ENCODE results near the gene BRD3. TPM values are rescaled to one million over a fixed set of nuclear protein-coding genes. Genes with fewer than 3 reads are reported as not detected.

Gene BRD3
- total and polyA plus RNA-seq, 2 of the 8 experiments (the other 6 are each of a cell fraction or from before 2014, with no cell fraction given): 31.0 to 82.7 TPM

- TF ChIP-seq CREB1 (IDR thresholded peaks at IDR 0.05) (peak; percentile 65), NRF1 (IDR thresholded peaks at IDR 0.05; ENCODE audit: low read depth, low read length) (no peak), BCL11A (IDR thresholded peaks at IDR 0.05; ENCODE audit: low read depth in 2 of 2, low read length in 2 of 2) (no peak), KDM1A (IDR thresholded peaks at IDR 0.05; ENCODE audit: borderline replicate concordance, low read length) (peak; percentile 7; the same call in 1 of the 2 replicates), CHD1 (IDR thresholded peaks at IDR 0.05; ENCODE audit: low read depth, low read length) (no peak)
Observed at GRCh38 chr9:134024828-134025605, 42.8 kb downstream of the BRD3 start, which contains the start of gene BRD3OS (continued).
